Measurements from ENCODE around the gene RCSD1.

The RCSD1 gene

GRCh38 chr1:167667536-167667935 lies 37.5 kb downstream of the RCSD1 start:
- Histone ChIP-seq H3K36me3 (replicated peaks; ENCODE audit: low read depth, low read length) (no peaks in the 10 kb centered on the region), H3K4me2 (ENCODE audit: low read length) (no peak overlapping the region), H3K9ac (ENCODE audit: low read length) (no peak overlapping the region), H4K20me1 (ENCODE audit: insufficient read depth, low read length) (no peaks in the 10 kb centered on the region), H3K4me1 (ENCODE audit: low read length) (peaks cover 25% of the 10 kb centered on the region), H3K4me3 (ENCODE audit: low read length) (no peak overlapping the region), H3K27me3 (ENCODE audit: low read depth, low read length) (no peaks in the 10 kb centered on the region), H3K27ac (ENCODE audit: low read length) (no peak overlapping the region), H2AFZ (ENCODE audit: low read depth, low read length) (no peak overlapping the region), H3K79me2 (ENCODE audit: low read length) (no peaks in the 10 kb centered on the region), H3K9me3 (ENCODE audit: insufficient read depth, low read length) (no peaks in the 10 kb centered on the region)
- TF ChIP-seq CTCF (IDR thresholded peaks at IDR 0.05; ENCODE audit: low read depth, low read length) (no peak), EZH2phosphoT487 (IDR thresholded peaks at IDR 0.05; ENCODE audit: low read depth) (no peak)

GRCh38 chr1:167668108-167668507 lies 38.1 kb downstream of the RCSD1 start:
- no peak overlapping the region for H3K4me3 ChIP-seq (ENCODE audit: low read length)
- no peaks in the 10 kb centered on the region for H3K79me2 ChIP-seq (ENCODE audit: low read length)
- H3K27ac ChIP-seq (ENCODE audit: low read length) = no peak overlapping the region
- H3K9ac ChIP-seq (ENCODE audit: low read length) = no peak overlapping the region
- H4K20me1 ChIP-seq (ENCODE audit: insufficient read depth, low read length) = no peaks in the 10 kb centered on the region
- no peaks in the 10 kb centered on the region for H3K27me3 ChIP-seq (ENCODE audit: low read depth, low read length)
- no peak overlapping the region for H2AFZ ChIP-seq (ENCODE audit: low read depth, low read length)
- TF ChIP-seq CTCF (IDR thresholded peaks at IDR 0.05; ENCODE audit: low read depth, low read length) (no peak), EZH2phosphoT487 (IDR thresholded peaks at IDR 0.05; ENCODE audit: low read depth) (no peak)
- no peaks in the 10 kb centered on the region for H3K9me3 ChIP-seq (ENCODE audit: insufficient read depth, low read length)
- H3K36me3 ChIP-seq (replicated peaks; ENCODE audit: low read depth, low read length) = no peaks in the 10 kb centered on the region
- peaks cover 25% of the 10 kb centered on the region for H3K4me1 ChIP-seq (ENCODE audit: low read length)
- peak overlapping the region; percentile 9; the same call in 1 of the 2 replicates for H3K4me2 ChIP-seq (ENCODE audit: low read length)

- no peak overlapping the region for H3K27ac ChIP-seq (ENCODE audit: low read length)
- no peaks in the 10 kb centered on the region for H3K9me3 ChIP-seq (ENCODE audit: insufficient read depth, low read length)
- H4K20me1 ChIP-seq (ENCODE audit: insufficient read depth, low read length) = no peaks in the 10 kb centered on the region
- peak overlapping the region; percentile 9 for H3K4me2 ChIP-seq (ENCODE audit: low read length)
- no peak overlapping the region for H3K9ac ChIP-seq (ENCODE audit: low read length)
- H3K4me3 ChIP-seq (ENCODE audit: low read length) = no peak overlapping the region
- H3K27me3 ChIP-seq (ENCODE audit: low read depth, low read length) = 0 out of 2 replicates have a peak, but pooled peaks cover 3% of the 10 kb centered on the region
- H3K4me1 ChIP-seq (ENCODE audit: low read length) = peaks cover 25% of the 10 kb centered on the region
- TF ChIP-seq CTCF (IDR thresholded peaks at IDR 0.05; ENCODE audit: low read depth, low read length) (no peak), EZH2phosphoT487 (IDR thresholded peaks at IDR 0.05; ENCODE audit: low read depth) (no peak)
- no peaks in the 10 kb centered on the region for H3K79me2 ChIP-seq (ENCODE audit: low read length)
- no peaks in the 10 kb centered on the region for H3K36me3 ChIP-seq (replicated peaks; ENCODE audit: low read depth, low read length)
- H2AFZ ChIP-seq (ENCODE audit: low read depth, low read length) = no peak overlapping the region
Measured at GRCh38 chr1:167669209-167670124, 39.4 kb downstream of the RCSD1 start.

- Histone ChIP-seq H3K9me3 (ENCODE audit: insufficient read depth, low read length) (no peaks in the 10 kb centered on the region), H3K27ac (ENCODE audit: low read length) (no peak overlapping the region), H2AFZ (ENCODE audit: low read depth, low read length) (no peak overlapping the region), H3K36me3 (replicated peaks; ENCODE audit: low read depth, low read length) (no peaks in the 10 kb centered on the region), H3K4me2 (ENCODE audit: low read length) (no peak overlapping the region), H3K79me2 (ENCODE audit: low read length) (no peaks in the 10 kb centered on the region), H4K20me1 (ENCODE audit: insufficient read depth, low read length) (no peaks in the 10 kb centered on the region), H3K4me1 (ENCODE audit: low read length) (peaks cover 27% of the 10 kb centered on the region), H3K27me3 (ENCODE audit: low read depth, low read length) (0 out of 2 replicates have a peak, but pooled peaks cover 3% of the 10 kb centered on the region), H3K9ac (ENCODE audit: low read length) (no peak overlapping the region), H3K4me3 (ENCODE audit: low read length) (no peak overlapping the region)
- TF ChIP-seq CTCF (IDR thresholded peaks at IDR 0.05; ENCODE audit: low read depth, low read length) (no peak), EZH2phosphoT487 (IDR thresholded peaks at IDR 0.05; ENCODE audit: low read depth) (no peak)
Measured at GRCh38 chr1:167670563-167670962, 40.5 kb downstream of the RCSD1 start.
